Measurements from ENCODE around the gene TANGO2.

Gene TANGO2

GRCh38 chr22:20026204-20026908 lies 5.4 kb downstream of the TANGO2 start:
- no peak for DNase-seq (ENCODE audit: low read depth, low spot score)

- no peak for DNase-seq (ENCODE audit: low read depth, low spot score)
Measured at GRCh38 chr22:20026996-20027601, 6.2 kb downstream of the TANGO2 start.

GRCh38 chr22:20027966-20028854 lies 7.3 kb downstream of the TANGO2 start:
- no peak for DNase-seq (ENCODE audit: low read depth, low spot score)

- DNase-seq (ENCODE audit: low read depth, low spot score): no peak
Measured at GRCh38 chr22:20028855-20029549, 8.1 kb downstream of the TANGO2 start.

GRCh38 chr22:20029550-20030225 lies 8.8 kb downstream of the TANGO2 start:
- DNase-seq (ENCODE audit: low read depth, low spot score): no peak

GRCh38 chr22:20031732-20032406 lies 11.0 kb downstream of the TANGO2 start:
- no peak for DNase-seq (ENCODE audit: low read depth, low spot score)

GRCh38 chr22:20032407-20032991 lies 11.6 kb downstream of the TANGO2 start:
- DNase-seq (ENCODE audit: low read depth, low spot score): no peak

- DNase-seq (ENCODE audit: low read depth, low spot score): no peak
Measured at GRCh38 chr22:20033045-20033706, 12.3 kb downstream of the TANGO2 start.

GRCh38 chr22:20034143-20034542 lies 13.2 kb downstream of the TANGO2 start:
- DNase-seq (ENCODE audit: low read depth, low spot score): no peak

GRCh38 chr22:20035375-20036083 lies 14.6 kb downstream of the TANGO2 start:
- no peak for DNase-seq (ENCODE audit: low read depth, low spot score)

- no peak for DNase-seq (ENCODE audit: low read depth, low spot score)
Measured at GRCh38 chr22:20036084-20036482, 15.2 kb downstream of the TANGO2 start.

GRCh38 chr22:20036535-20037392 lies 15.9 kb downstream of the TANGO2 start:
- no peak for DNase-seq (ENCODE audit: low read depth, low spot score)

GRCh38 chr22:20037419-20037818 lies 16.5 kb downstream of the TANGO2 start:
- no peak for DNase-seq (ENCODE audit: low read depth, low spot score)

- no peak for DNase-seq (ENCODE audit: low read depth, low spot score)
Measured at GRCh38 chr22:20038574-20038973, 17.7 kb downstream of the TANGO2 start.

- DNase-seq (ENCODE audit: low read depth, low spot score): no peak
Measured at GRCh38 chr22:20039683-20040325, 18.9 kb downstream of the TANGO2 start.

GRCh38 chr22:20040327-20041200 lies 19.7 kb downstream of the TANGO2 start:
- DNase-seq (ENCODE audit: low read depth, low spot score): no peak
